CD1c-positive myeloid dendritic cell (primary cell): ENCODE measurements around the gene ITPA.

ENCODE experiments used
- DNase-seq: peaks from one replicate; pipeline ENCODE4 v3.0.0-alpha.2; 2016; ENCODE audit errors: extremely low spot score

ITPA gene

GRCh38 chr20:3244613-3245012 is 35.3 kb downstream of the ITPA start:
- no peak for DNase-seq

- no peak for DNase-seq
Observed at GRCh38 chr20:3245156-3245555, 35.9 kb downstream of the ITPA start.

GRCh38 chr20:3245711-3246110 is 36.4 kb downstream of the ITPA start:
- DNase-seq: no peak

GRCh38 chr20:3246682-3247081 is 37.4 kb downstream of the ITPA start:
- no peak for DNase-seq

GRCh38 chr20:3247638-3248037 is 38.3 kb downstream of the ITPA start:
- no peak for DNase-seq

- peak; percentile 23 for DNase-seq
Observed at GRCh38 chr20:3248167-3248992, 39.1 kb downstream of the ITPA start.

- no peak for DNase-seq
Observed at GRCh38 chr20:3248993-3249347, 39.7 kb downstream of the ITPA start.

GRCh38 chr20:3250091-3250504 is 40.8 kb downstream of the ITPA start:
- DNase-seq: no peak

GRCh38 chr20:3251806-3252205 is 42.5 kb downstream of the ITPA start:
- no peak for DNase-seq

- DNase-seq: no peak
Observed at GRCh38 chr20:3255728-3256127, 46.4 kb downstream of the ITPA start.

GRCh38 chr20:3258429-3258828 is 49.1 kb downstream of the ITPA start:
- no peak for DNase-seq

- no peak for DNase-seq
Observed at GRCh38 chr20:3262566-3262965, 53.3 kb downstream of the ITPA start.

GRCh38 chr20:3270051-3270450 is 60.8 kb downstream of the ITPA start:
- DNase-seq: no peak

- DNase-seq: no peak
Observed at GRCh38 chr20:3273371-3273770, 64.1 kb downstream of the ITPA start.
